A549 (cell line): ENCODE data around the gene MAPK4. TPM values are rescaled to one million over a fixed set of nuclear protein-coding genes. Genes with fewer than 3 reads are reported as not detected.
"Not testable (repeated sequence)": the region's sequence is repeated elsewhere in the genome, so short reads cannot be mapped to it uniquely, and the experiment has no call there.

Source experiments
- ATAC-seq, 2 experiments: fragments of 200-7000 bp in 1 of 2; fragments of >200 bp in 1 of 2; cut with Nextera tagmentation in 1 of 2; cut with Tn5 transposase in 1 of 2; 3 replicates each; pipeline versions ENCODE4 v1.8.0 to v1.9.1; 2018 to 2020; ENCODE audit warnings: mild to moderate bottlenecking in 1 of 2, moderate library complexity in 1 of 2
- CTCF ChIA-PET: fragments of 300-600 bp; sonication (Branson Sonifier 250); formaldehyde crosslinking; extraction: SDS; loops from one replicate; lab custom pipeline; 2021; ENCODE audit warnings: antibody characterized with exemption, inconsistent platforms; lab: Yijun Ruan, JAX
- POLR2A ChIA-PET: fragments of 350-600 bp; formaldehyde crosslinking; extraction: SDS; loops from one replicate; lab custom pipeline; 2021; ENCODE audit warnings: antibody characterized with exemption, inconsistent platforms; lab: Yijun Ruan, JAX
- DNase-seq, 2 experiments: peaks; one replicate each; pipeline versions ENCODE4 v3.0.0 to v3.0.0-alpha.2; 2011 to 2016; ENCODE audit warnings: low read depth in 1 of 2, low spot score in 1 of 2
- FAIRE-seq: peaks from 2 replicates; lab custom pipeline; 2011; peaks lifted over from hg19 to GRCh38; lab: Jason Lieb, UNC
- H3K27ac ChIP-seq, 2 experiments: fragments of >200 bp; sonication (Bioruptor Twin); formaldehyde crosslinking; 3 replicates each; pipeline ENCODE4 v1.5.1; 2016 to 2017
- H3K4me1 ChIP-seq: fragments of >200 bp; sonication (Bioruptor Twin); formaldehyde crosslinking; 3 replicates; pipeline ENCODE4 v1.6.1; 2016
- H3K4me2 ChIP-seq: fragments of >200 bp; sonication (Bioruptor Twin); formaldehyde crosslinking; 3 replicates; pipeline ENCODE4 v1.6.1; 2016
- H3K4me3 ChIP-seq: fragments of >200 bp; sonication (Bioruptor Twin); formaldehyde crosslinking; 3 replicates; pipeline ENCODE4 v1.5.1; 2016
- H3K9me3 ChIP-seq: fragments of >200 bp; sonication (Bioruptor Twin); formaldehyde crosslinking; 3 replicates; pipeline ENCODE4 v1.6.1; 2016
- BHLHE40 ChIP-seq: IDR thresholded peaks from 2 replicates; pipeline ENCODE4 v1.6.1; 2012; ENCODE audit warnings: low read depth, low read length, inconsistent platforms
- CBX8 ChIP-seq: fragments of 200-600 bp; sonication (generic); IDR thresholded peaks from 2 replicates; pipeline ENCODE4 v1.6.1; 2016
- CEBPB ChIP-seq, 2 experiments: fragments of >200 bp in 1 of 2; sonication (Bioruptor Twin) in 1 of 2; formaldehyde crosslinking in 1 of 2; IDR thresholded peaks; 2 replicates each; pipeline ENCODE4 v1.6.1; 2012 to 2016
- EHMT2 ChIP-seq: fragments of 200-600 bp; sonication (generic); IDR thresholded peaks from 2 replicates; pipeline ENCODE4 v1.6.1; 2016; ENCODE audit warnings: antibody characterized with exemption, low read depth, mild to moderate bottlenecking, moderate library complexity
- EP300 ChIP-seq, 2 experiments: fragments of >200 bp; sonication (Bioruptor Twin); formaldehyde crosslinking; IDR thresholded peaks; 2 replicates in 1 of 2; 3 replicates in 1 of 2; pipeline ENCODE4 v1.6.1; 2016 to 2017
- HEYL ChIP-seq: fragments of 250-450 bp; sonication (Bioruptor Pico); IDR thresholded peaks from 2 replicates; pipeline ENCODE4 v1.8.0; 2021; ENCODE audit warnings: mild to moderate bottlenecking, moderate library complexity
- KDM1A ChIP-seq: fragments of 200-600 bp; sonication (generic); IDR thresholded peaks from 2 replicates; pipeline ENCODE4 v1.6.1; 2016; ENCODE audit warnings: low read depth, mild to moderate bottlenecking
- MAFK ChIP-seq: fragments of 450-650 bp; IDR thresholded peaks from 2 replicates; pipeline ENCODE4 v1.6.1; 2014; ENCODE audit not compliant: partially characterized antibody
- MAZ ChIP-seq: fragments of 150-350 bp; IDR thresholded peaks from 2 replicates; pipeline ENCODE4 v1.6.1; 2014; ENCODE audit warnings: antibody characterized with exemption, low read depth, low read length, borderline replicate concordance
- RCOR1 ChIP-seq: fragments of 150-350 bp; IDR thresholded peaks from 2 replicates; pipeline ENCODE4 v1.6.1; 2014; ENCODE audit warnings: antibody characterized with exemption, low read length, low read depth
- RNF2 ChIP-seq: fragments of 200-600 bp; sonication (generic); IDR thresholded peaks from 2 replicates; pipeline ENCODE4 v1.6.1; 2016; ENCODE audit warnings: low read depth, mild to moderate bottlenecking, antibody characterized with exemption, moderate library complexity, borderline replicate concordance
- TP53 ChIP-seq: fragments of 250-450 bp; sonication (Bioruptor Pico); IDR thresholded peaks from 2 replicates; pipeline ENCODE4 v1.5.0; 2021; ENCODE audit warnings: mild to moderate bottlenecking, moderate library complexity
- ZNF302 ChIP-seq: fragments of 250-450 bp; sonication (Bioruptor Pico); IDR thresholded peaks from 2 replicates; pipeline ENCODE4 v1.9.0; 2021; ENCODE audit warnings: inconsistent platforms, mild to moderate bottlenecking, moderate library complexity
- WGBS: methylation state at CpG from one replicate; pipeline ENCODE4 v1.1.6; 2017; ENCODE audit errors: missing lambda C conversion rate; 5-methylcytosine and 5-hydroxymethylcytosine counted together
- polyA plus RNA-seq, 4 experiments: library from polyadenylated mRNA; depleted of rRNA in 3 of 4; stranded (reverse); fragments of >200 nt; fragmentation: RNase III in 1 of 4; extraction: RNeasy Plus Mini Kit Qiagen cat#74134 plus additional on column Dnase treatment in 1 of 4; gene quantifications; 2 replicates in 3 of 4; 3 replicates in 1 of 4; pipeline ENCODE4 v1.2.3, GENCODE V29; 2011 to 2017
- TF ChIP-seq, protein P1 (sequence below): fragments of 250-450 bp; sonication (Bioruptor Pico); IDR thresholded peaks from 2 replicates; pipeline ENCODE4 v1.5.0; 2020; ENCODE audit warnings: low read depth, mild to moderate bottlenecking, moderate library complexity
- TF ChIP-seq, protein P2 (sequence below): IDR thresholded peaks from 2 replicates; pipeline ENCODE4 v1.6.1; 2012
- TF ChIP-seq, protein P3 (sequence below): fragments of >200 bp; sonication (Bioruptor Twin); formaldehyde crosslinking; IDR thresholded peaks from 2 replicates; pipeline ENCODE4 v1.6.1; 2016

Gene MAPK4
- polyA plus RNA-seq, 2 of the 4 experiments (the other 2 are of a cell fraction) = 0.01 TPM; not detected in 1

DNA sequence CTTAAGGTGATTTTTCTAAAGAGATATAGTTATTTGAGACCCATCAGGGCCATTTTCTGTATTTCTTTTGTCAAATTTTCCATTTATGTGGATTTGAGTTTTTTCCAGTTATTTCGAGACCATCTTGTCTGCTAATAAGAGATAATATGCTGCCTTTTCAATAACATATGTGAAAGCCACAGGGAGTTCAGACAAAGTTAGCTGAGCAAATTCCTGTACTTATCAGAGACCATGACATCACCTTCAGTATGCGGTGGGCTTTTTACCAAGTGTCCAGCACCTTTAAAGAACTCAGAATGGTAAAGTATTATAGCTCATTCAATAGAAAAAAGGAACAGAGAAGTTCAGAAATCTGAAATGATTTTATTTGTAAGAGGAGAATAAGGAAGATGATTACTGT lies 11.7 kb downstream of the MAPK4 start:
- no peak for TF ChIP-seq HEYL (CRISPR knock-in tag)
- TF ChIP-seq ZNF302 (CRISPR knock-in tag) = no peak
- TF ChIP-seq, protein P1, sequence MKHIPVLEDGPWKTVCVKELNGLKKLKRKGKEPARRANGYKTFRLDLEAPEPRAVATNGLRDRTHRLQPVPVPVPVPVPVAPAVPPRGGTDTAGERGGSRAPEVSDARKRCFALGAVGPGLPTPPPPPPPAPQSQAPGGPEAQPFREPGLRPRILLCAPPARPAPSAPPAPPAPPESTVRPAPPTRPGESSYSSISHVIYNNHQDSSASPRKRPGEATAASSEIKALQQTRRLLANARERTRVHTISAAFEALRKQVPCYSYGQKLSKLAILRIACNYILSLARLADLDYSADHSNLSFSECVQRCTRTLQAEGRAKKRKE = no peak
- TF ChIP-seq, protein P2, sequence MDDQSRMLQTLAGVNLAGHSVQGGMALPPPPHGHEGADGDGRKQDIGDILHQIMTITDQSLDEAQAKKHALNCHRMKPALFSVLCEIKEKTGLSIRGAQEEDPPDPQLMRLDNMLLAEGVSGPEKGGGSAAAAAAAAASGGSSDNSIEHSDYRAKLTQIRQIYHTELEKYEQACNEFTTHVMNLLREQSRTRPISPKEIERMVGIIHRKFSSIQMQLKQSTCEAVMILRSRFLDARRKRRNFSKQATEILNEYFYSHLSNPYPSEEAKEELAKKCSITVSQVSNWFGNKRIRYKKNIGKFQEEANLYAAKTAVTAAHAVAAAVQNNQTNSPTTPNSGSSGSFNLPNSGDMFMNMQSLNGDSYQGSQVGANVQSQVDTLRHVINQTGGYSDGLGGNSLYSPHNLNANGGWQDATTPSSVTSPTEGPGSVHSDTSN = no peak
- TF ChIP-seq, protein P3, sequence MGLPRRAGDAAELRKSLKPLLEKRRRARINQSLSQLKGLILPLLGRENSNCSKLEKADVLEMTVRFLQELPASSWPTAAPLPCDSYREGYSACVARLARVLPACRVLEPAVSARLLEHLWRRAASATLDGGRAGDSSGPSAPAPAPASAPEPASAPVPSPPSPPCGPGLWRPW = no peak
- Histone ChIP-seq H3K9me3 (no peaks in the 10 kb centered on the region), H3K4me3 (no peak overlapping the region), H3K4me2 (no peak overlapping the region), H3K4me1 (no peaks in the 10 kb centered on the region), H3K27ac (no peak overlapping the region)
- CTCF ChIA-PET = no interaction called here
- DNase-seq (no peak), ATAC-seq (no peak), FAIRE-seq (no peak)
- POLR2A ChIA-PET = no interaction called here
- 0% methylated on average over 2 of the region's 2 CpGs for WGBS

DNA sequence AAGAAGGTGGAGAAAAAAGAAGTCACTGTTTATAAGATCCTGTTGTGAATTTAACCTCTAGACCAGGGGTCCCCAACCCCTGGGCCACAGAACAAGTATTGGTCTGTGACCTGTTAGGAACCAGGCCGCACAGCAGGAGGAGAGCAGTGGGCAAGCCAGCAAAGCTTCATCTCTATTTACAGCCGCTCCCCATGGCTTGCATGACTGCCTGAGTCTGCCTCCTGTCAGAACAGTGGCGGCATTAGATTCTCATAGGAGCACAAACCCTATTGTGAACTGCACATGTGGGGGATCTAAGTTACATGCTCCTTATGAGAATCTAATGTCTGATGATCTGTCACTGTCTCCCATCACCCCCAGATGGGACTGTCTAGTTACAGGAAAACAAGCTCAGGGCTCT lies 13.3 kb downstream of the MAPK4 start:
- H3K4me3 ChIP-seq, CTCF ChIA-PET, FAIRE-seq, POLR2A ChIA-PET, H3K27ac ChIP-seq, ATAC-seq, DNase-seq, H3K4me2 ChIP-seq, H3K9me3 ChIP-seq, H3K4me1 ChIP-seq: not testable (repeated sequence)
- 46% methylated on average over 3 of the region's 3 CpGs for WGBS

DNA sequence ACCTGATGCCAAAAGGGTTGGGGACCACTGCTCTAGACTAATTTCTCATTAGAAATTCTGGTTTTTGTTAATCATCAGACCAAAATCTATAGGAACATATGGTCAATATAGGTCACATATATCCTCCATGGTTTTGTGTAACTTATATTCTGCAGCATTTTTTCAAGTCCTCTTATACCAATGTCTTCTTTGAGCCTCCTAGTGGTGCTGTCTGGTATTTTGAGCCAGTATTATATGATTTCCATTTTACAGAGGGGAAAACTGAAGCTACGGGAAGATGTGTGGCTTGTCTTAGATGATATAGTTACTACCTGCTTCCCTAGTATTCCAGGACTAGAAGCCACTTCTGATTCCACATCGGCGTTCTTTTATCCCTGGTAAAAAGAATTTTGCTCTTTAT lies 13.8 kb downstream of the MAPK4 start:
- H3K4me2 ChIP-seq = no peak overlapping the region
- DNase-seq = no peak
- CTCF ChIA-PET = interaction anchor here (1.3 kb wide), 1 partner anchor 13 kb away, joined by 3 read pairs; no protein-coding TSS in a partner anchor
- TF ChIP-seq KDM1A = no peak
- TF ChIP-seq, protein P1 = no peak
- TF ChIP-seq CEBPB (IDR thresholded peaks at IDR 0.05) = no peak
- TF ChIP-seq MAZ = no peak
- TF ChIP-seq MAFK = no peak
- TF ChIP-seq RCOR1 = no peak
- no peak for TF ChIP-seq CBX8
- TF ChIP-seq EP300 (IDR thresholded peaks at IDR 0.05) = no peak
- TF ChIP-seq TP53 (CRISPR knock-in tag) = no peak
- no peak for TF ChIP-seq RNF2
- TF ChIP-seq EHMT2 = no peak
- POLR2A ChIA-PET = no interaction called here
- no peaks in the 10 kb centered on the region for H3K9me3 ChIP-seq
- H3K27ac ChIP-seq = no peak overlapping the region
- 27% methylated on average over 3 of the region's 3 CpGs for WGBS
- H3K4me1 ChIP-seq = no peaks in the 10 kb centered on the region
- no peak for FAIRE-seq
- H3K4me3 ChIP-seq = no peak overlapping the region
- no peak for ATAC-seq

DNA sequence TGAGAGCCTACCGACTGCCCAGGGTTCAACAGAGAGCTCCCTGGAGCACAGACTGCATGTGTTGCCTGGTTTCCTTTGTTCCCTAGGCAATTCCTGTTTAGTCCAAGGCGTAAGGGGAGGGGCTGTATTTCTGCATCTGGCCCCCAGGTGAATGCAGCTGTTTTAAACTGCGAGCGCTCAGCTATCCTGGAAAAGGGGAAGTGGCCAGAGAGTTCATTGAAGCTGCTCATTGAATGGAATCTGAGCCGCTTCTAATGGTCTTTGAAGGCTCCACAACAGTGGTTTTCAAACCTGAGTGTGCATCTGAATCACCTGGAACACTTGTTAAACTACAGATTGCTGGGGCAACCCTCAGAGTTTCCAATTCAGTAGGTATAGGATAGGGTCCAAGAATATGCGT lies 18.1 kb downstream of the MAPK4 start:
- Histone ChIP-seq H3K9me3 (no peaks in the 10 kb centered on the region), H3K4me2 (no peak overlapping the region), H3K27ac (no peak overlapping the region), H3K4me1 (no peaks in the 10 kb centered on the region), H3K4me3 (no peak overlapping the region)
- POLR2A ChIA-PET = no interaction called here
- no peak for ATAC-seq
- 17% methylated on average over 6 of the region's 6 CpGs for WGBS
- no peak for DNase-seq
- no peak for TF ChIP-seq MAFK
- no peak for TF ChIP-seq BHLHE40
- CTCF ChIA-PET = interaction anchor here (0.6 to 1.1 kb wide), 2 partner anchors 12 to 269 kb away, joined by 3 to 5 read pairs; no protein-coding TSS in a partner anchor
- no peak for FAIRE-seq
